ENCODE data around the gene STON1.

- TF ChIP-seq EZH2 (IDR thresholded peaks at IDR 0.05; ENCODE audit: insufficient read depth, poor library complexity, severe bottlenecking) (no peak), EZH2phosphoT487 (IDR thresholded peaks at IDR 0.05; ENCODE audit: insufficient read depth, low read depth) (no peak)
Observed at GRCh38 chr2:48504647-48505327, 25.2 kb upstream of the STON1 start.

All from GM23248 (cell line).